Bone marrow (tissue), 2 donors: ENCODE results near the gene NTN4.
"Not testable (repeated sequence)": the region's sequence is repeated elsewhere in the genome, so short reads cannot be mapped to it uniquely, and the experiment has no call there.

ENCODE experiments used
- DNase-seq, 2 donors: peaks; one replicate each; lab custom pipeline; 2025; lab: John Stamatoyannopoulos, UW

Gene NTN4

GRCh38 chr12:95654665-95655064 is 135.9 kb downstream of the NTN4 start:
- not testable (repeated sequence) for DNase-seq

GRCh38 chr12:95653771-95654546 is 136.6 kb downstream of the NTN4 start:
- DNase-seq, result no peak

GRCh38 chr12:95651681-95652080 is 138.9 kb downstream of the NTN4 start:
- no peak for DNase-seq

GRCh38 chr12:95648990-95649791 is 141.4 kb downstream of the NTN4 start:
- DNase-seq, result no peak

- DNase-seq, result no peak
Observed at GRCh38 chr12:95646781-95647190, 143.8 kb downstream of the NTN4 start.

- DNase-seq, result no peak
Observed at GRCh38 chr12:95643256-95643655, 147.3 kb downstream of the NTN4 start.

GRCh38 chr12:95642583-95642982 is 148.0 kb downstream of the NTN4 start:
- DNase-seq, result no peak

- no peak for DNase-seq
Observed at GRCh38 chr12:95641299-95641952, 149.1 kb downstream of the NTN4 start.

GRCh38 chr12:95640516-95640915 is 150.0 kb downstream of the NTN4 start:
- DNase-seq, result no peak

- DNase-seq, result no peak
Observed at GRCh38 chr12:95637471-95638155, 153.0 kb downstream of the NTN4 start.

GRCh38 chr12:95637010-95637409 is 153.6 kb downstream of the NTN4 start:
- no peak for DNase-seq

- DNase-seq, result no peak
Observed at GRCh38 chr12:95634622-95635621, 155.6 kb downstream of the NTN4 start.

- DNase-seq, result no peak
Observed at GRCh38 chr12:95633732-95634465, 156.7 kb downstream of the NTN4 start.

- peak in 1 of 2 donors; percentile 4 for DNase-seq
Observed at GRCh38 chr12:95633049-95633731, 157.4 kb downstream of the NTN4 start.

GRCh38 chr12:95630496-95630895 is 160.1 kb downstream of the NTN4 start:
- DNase-seq, result no peak

GRCh38 chr12:95629392-95629791 is 161.2 kb downstream of the NTN4 start:
- DNase-seq, result no peak

GRCh38 chr12:95626854-95627253 is 163.7 kb downstream of the NTN4 start:
- DNase-seq, result no peak

- no peak for DNase-seq
Observed at GRCh38 chr12:95625012-95625411, 165.6 kb downstream of the NTN4 start.

- DNase-seq, result no peak
Observed at GRCh38 chr12:95624589-95624988, 166.0 kb downstream of the NTN4 start.
